ENCODE measurements around the gene DUSP14.

The DUSP14 gene

DNA sequence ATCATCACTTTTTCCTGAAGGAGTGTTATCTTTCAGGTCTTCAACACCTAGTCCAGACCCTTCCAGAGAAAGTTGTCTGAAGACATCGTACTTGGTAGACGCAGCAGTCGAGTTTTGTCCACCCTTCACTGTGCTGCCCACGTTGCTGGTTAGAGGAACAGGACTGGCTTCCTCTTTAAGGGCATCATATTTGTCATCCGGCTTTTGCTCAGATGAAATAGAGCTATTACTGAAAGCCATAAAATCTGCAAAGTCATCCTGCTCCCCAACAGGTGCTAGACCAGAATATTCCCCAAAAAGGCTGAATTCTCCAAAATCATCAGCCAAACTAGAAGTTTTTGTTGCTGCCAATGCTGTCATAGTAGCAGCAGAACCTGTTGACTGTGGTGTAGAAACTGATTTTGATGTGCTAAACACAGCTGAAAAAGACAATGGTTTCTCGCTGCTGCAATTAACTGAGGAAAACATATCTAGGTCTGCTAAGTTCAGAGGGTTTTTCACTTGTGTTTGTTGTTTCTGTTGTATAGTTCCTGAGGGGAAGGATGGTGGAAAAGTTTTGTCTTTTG, 63.8 kb downstream of the DUSP14 start:
- no peak for DNase-seq (ENCODE audit: low read depth in 3 of 3, low spot score in 1 of 3)

DNA sequence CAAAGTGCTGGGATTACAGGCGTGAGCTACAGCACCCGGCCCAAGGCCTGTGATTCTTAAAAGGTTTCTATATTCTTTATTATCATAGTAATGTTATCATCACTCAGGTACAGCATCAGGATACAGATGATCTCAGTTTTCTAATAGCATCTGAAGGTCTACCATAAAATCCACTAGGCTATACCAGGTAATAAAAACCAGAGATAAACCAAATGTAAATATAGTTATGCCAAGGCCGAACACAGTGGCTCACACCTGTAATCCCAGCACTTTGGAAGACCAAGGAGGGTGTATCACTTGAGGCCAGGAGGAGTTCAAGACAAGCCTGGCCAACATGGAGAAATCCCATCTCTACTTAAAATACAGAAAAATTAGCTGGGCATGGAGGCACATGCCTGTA, 65.7 kb downstream of the DUSP14 start:
- no peak for DNase-seq (ENCODE audit: low read depth in 3 of 3, low spot score in 1 of 3)

DNA sequence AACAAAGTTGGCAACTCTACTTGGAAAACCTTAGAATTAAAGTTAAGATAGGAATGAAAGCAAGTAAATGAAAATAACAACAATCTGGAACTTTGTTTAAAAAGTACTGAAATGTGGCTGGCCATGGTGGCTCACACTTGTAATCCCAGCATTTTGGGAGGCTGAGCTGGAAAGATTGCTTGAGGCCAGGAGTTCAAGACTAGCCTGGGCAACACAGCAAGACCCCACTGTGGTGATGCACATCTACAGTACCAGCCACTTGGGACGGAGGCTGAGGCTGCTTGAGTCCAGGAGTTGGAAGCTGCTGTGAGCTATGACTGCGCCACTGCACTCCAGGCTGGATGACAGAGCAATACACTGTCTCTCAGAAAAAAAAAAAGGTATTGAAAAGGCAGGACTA, 67.8 kb downstream of the DUSP14 start:
- no peak for DNase-seq (ENCODE audit: low read depth in 3 of 3, low spot score in 1 of 3)

DNA sequence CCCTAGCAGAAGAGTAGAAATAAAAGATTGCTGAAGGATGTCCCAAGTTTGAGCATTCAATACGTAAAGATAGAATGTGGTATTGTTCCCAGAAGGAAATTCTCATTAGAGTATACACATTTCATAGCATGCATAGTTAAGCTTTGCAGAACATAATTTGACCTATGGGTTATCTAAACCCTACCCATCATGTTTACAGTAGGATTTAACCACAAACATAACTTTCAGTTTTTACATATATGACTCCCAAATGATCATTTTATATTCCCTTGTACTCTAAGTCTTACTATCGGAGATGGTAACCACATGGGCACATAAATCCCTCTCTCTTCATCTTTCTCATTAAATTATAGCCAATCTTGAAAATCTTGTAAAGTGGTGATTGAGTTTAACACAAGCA, 68.6 kb downstream of the DUSP14 start:
- DNase-seq (ENCODE audit: low read depth in 3 of 3, low spot score in 1 of 3): no peak

DNA sequence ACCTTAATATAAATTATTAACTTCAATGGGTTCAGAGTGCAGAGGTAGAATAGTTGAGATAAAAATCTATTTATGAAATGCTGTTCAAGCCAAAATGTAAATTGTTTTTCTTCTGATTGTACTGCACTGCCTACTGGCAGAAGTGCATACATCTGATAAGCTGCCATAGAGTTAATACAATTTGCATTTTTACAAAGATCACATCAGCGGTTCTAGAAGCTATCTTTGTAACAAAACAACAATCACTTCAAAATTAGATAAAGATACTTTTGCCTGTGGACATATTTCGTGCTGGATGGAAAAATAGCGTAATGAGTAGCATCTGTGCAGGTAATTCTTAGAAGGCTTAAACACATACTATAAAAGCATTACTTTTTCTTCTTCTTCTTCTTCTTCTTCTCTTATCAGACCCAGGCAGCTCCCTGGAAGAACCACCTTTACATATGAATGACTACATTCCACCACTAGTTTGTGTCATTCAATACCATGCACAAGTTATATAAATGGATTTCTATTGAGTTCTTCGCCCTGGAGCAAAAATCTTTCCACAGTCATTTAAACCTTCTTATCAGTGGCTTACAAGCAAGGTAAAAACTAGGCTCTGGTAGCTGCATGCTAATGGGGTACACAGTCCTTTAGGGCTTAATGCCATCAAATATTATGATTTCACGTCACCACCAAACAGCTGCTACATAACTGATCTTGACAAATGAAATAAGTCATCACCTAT, 72.5 kb downstream of the DUSP14 start:
- DNase-seq (ENCODE audit: low read depth in 3 of 3, low spot score in 1 of 3): no peak

Measured in stimulated activated CD4-positive, alpha-beta T cell treated with anti-CD3 and anti-CD28 coated beads, TNF-alpha, amount 100 ng/mL, for 1 hour (primary cell).